ENCODE results near the gene TBXA2R. TPM values are rescaled to one million over a fixed set of nuclear protein-coding genes. Genes with fewer than 3 reads are reported as not detected.

Gene TBXA2R
- total RNA-seq, 1 donor from 2014 or later = 2.6 TPM

GRCh38 chr19:3609779-3610719 lies 3.4 kb upstream of the TBXA2R start:
- DNase-seq (no peak), ATAC-seq (ENCODE audit: poor library complexity) (no peak)
- intact Hi-C loops (cut with DNase I) = no loop called here

- intact Hi-C loops (cut with DNase I) = no loop called here
- peak; percentile 69 for DNase-seq
- peak; percentile 5 for ATAC-seq (ENCODE audit: poor library complexity)
Observed at GRCh38 chr19:3608750-3609322, 2.2 kb upstream of the TBXA2R start.

- DNase-seq (no peak), ATAC-seq (ENCODE audit: poor library complexity) (no peak)
- intact Hi-C loops (cut with DNase I) = no loop called here
Observed at GRCh38 chr19:3608079-3608641, 1.5 kb upstream of the TBXA2R start.

- intact Hi-C loops (cut with DNase I) = no loop called here
- ATAC-seq (ENCODE audit: poor library complexity) (peak; percentile 39), DNase-seq (peak; percentile 81)
Observed at GRCh38 chr19:3607303-3608078, 816 bp upstream of the TBXA2R start.

- no peak for DNase-seq
- ATAC-seq (ENCODE audit: poor library complexity) = peak; percentile 13
- intact Hi-C loops (cut with DNase I) = no loop called here
Observed at GRCh38 chr19:3606174-3606689, 443 bp downstream of the TBXA2R start.

- intact Hi-C loops (cut with DNase I) = no loop called here
Observed at GRCh38 chr19:3605770-3606169, 905 bp downstream of the TBXA2R start.

GRCh38 chr19:3605361-3605760 lies 1.3 kb downstream of the TBXA2R start:
- ATAC-seq (ENCODE audit: poor library complexity) (no peak), DNase-seq (no peak)
- intact Hi-C loops (cut with DNase I) = no loop called here

More at GRCh38 chr19:3605770-3606169, 905 bp downstream of the TBXA2R start:
- ATAC-seq (ENCODE audit: poor library complexity) (no peak), DNase-seq (no peak)

- no peak for ATAC-seq (ENCODE audit: poor library complexity)
- no peak for DNase-seq
- intact Hi-C loops (cut with DNase I) = no loop called here
Observed at GRCh38 chr19:3604987-3605343, 1.7 kb downstream of the TBXA2R start.

DNA sequence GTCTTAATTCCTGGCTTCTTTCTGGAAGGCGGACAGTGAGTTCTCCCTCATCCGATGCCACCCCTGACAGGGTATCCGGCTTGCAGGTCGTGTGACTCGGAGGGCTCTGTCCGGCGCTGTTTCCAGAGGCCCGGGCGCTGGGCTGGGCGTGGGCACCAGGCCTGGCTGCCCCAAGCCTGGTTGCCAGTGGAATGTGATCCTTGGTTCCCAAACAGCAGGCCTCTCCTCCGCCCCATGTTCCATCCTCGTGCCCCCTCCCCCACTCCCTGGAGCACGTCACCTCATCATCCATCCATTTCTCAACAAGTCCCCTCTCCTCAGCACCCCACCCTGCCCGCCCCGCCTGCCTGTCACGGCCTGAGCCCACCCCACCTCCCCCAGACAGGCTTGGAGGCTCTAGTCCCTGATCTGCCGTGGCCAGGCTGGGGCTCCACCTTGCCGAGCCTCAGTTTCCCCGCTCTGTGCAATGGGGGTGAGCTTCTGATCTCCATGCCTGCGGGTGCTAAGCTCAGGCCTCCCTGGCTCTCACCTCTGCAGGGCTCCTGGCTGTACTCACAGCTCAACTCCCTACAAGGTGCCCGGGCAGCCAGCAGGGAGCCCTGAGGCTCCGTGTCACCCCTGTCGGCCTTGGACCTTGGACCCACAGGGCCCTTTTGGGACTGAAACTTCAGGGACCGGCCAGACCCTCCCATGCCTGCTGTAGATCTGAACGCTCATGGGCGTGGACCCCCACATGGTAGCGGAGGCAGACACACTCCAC lies 2.3 kb downstream of the TBXA2R start:
- intact Hi-C loops (cut with DNase I) = no loop called here
- ATAC-seq (ENCODE audit: poor library complexity) (no peak), DNase-seq (no peak)

DNA sequence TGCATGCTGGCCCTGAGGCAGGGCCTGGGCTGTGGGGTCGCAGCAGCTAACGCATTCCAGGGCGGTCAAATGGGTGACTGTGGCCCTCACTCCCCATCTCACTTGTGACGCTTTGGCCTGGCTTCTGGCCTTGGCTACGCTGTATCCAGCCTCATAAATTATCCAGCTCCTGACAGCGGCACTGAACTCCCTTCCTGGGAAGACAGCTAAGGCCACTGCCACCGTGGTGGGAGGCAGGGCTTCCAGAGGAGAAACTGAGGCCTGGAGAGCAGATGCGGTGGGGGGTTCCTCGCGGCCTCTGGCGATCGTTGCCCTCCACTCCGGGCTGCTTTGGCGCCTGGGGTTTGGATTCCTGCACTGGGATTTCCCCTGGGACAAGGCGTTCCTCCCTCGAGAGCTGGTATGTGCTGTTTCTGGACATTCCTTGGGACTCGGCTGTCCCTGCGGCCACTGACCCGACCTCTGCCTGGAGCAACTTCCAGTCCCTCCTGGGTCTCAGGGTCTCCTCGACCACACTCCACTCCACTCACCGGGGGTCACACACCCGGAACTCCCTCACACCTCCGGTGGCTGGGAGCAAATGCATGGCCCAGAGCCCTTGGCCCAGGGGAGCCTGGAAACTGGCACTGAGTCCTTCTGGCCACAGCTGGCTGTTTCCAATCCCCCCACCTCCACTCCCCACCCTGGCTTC lies 3.4 kb downstream of the TBXA2R start:
- ATAC-seq (ENCODE audit: poor library complexity) (no peak), DNase-seq (no peak)
- intact Hi-C loops (cut with DNase I) = no loop called here

GRCh38 chr19:3601021-3601420 lies 5.7 kb downstream of the TBXA2R start:
- intact Hi-C loops (cut with DNase I) = no loop called here
- DNase-seq = no peak
- ATAC-seq (ENCODE audit: poor library complexity) = no peak

GRCh38 chr19:3599776-3600187 lies 6.9 kb downstream of the TBXA2R start:
- DNase-seq (no peak), ATAC-seq (ENCODE audit: poor library complexity) (no peak)
- intact Hi-C loops (cut with DNase I) = no loop called here

- ATAC-seq (ENCODE audit: poor library complexity) = no peak
- intact Hi-C loops (cut with DNase I) = no loop called here
- DNase-seq = no peak
Observed at GRCh38 chr19:3595521-3596061, 11.1 kb downstream of the TBXA2R start.

- intact Hi-C loops (cut with DNase I) = no loop called here
- ATAC-seq (ENCODE audit: poor library complexity) (no peak), DNase-seq (no peak)
Observed at GRCh38 chr19:3593156-3593555, 13.5 kb downstream of the TBXA2R start.

DNA sequence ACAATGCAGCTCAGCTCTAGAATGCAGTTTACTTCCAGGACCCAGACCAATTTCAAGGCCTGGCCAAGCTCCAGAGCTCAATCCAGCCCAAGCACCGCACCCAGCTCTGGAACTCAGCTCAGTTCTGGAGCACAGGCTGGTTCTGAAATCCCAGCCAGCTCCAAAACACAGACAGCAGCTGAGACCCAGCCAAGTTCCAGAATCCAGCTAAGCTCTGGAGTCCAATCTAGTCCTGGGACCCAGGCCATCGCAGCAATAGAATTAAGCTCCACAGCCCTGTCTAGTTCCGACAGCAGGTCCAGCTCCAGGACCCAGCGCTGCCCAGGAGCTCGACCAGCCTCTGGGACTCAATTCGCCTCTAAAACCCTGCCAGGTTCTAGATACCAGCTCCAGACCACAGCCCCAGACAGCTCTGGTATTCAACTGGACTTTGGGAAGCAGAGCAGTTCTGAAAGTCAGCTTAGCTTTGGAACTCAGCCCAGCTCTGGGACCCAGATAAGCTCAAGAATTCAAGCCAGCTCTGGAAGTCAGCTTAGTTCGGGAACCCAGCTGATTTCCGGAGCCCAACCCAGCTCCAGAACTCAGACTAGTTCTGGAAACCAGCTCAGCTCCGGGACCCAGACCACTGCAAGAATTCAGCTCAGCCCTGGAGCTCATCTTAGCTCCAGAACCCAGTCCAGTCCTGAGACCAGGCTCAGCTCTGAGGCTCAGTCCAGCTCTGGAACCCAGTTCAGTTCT lies 14.6 kb downstream of the TBXA2R start:
- DNase-seq = no peak
- intact Hi-C loops (cut with DNase I) = no loop called here
- peak; percentile 59 for ATAC-seq (ENCODE audit: poor library complexity)

DNA sequence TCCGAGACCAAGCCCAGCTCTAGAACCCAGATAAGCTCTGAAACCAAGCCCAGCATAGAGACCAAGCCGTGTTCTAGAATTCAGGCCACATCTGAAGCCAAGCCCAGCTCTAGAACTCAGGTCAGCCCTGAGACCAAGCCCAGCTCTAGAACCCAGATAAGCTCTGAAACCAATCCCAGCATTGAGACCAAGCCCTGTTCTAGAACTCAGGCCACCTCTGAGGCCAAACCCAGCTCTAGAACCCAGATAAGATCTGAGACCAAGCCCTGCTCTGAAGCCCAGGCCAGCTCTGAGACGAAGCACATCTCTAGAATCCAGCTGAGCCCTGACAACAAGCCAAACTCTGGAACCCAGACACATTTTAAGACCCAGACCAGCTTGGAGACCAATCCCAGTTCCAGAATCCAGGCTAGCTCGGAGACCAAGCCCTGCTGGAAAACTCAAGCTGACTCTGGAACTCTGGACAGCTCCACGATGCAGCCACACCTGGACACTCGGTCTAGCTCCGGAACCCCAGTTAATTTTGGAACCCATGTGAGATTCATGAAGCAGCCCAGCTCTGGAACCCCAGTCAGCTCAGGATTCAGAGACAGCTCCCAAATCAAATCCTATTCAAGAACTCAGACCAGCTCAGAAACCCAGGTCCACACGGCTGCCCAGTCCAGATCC lies 15.6 kb downstream of the TBXA2R start:
- intact Hi-C loops (cut with DNase I) = no loop called here
- no peak for ATAC-seq (ENCODE audit: poor library complexity)
- DNase-seq = no peak

All from Right ventricle myocardium superior (tissue), 1 donor.